Natural killer cell (primary cell): ENCODE data around the gene DNLZ. TPM values are rescaled to one million over a fixed set of nuclear protein-coding genes. Genes with fewer than 3 reads are reported as not detected.
"Not testable (repeated sequence)": the region's sequence is repeated elsewhere in the genome, so short reads cannot be mapped to it uniquely, and the experiment has no call there.

ENCODE experiments used
- ATAC-seq, 3 donors: fragments of 150-1000 bp in 2 of 3; fragments of 200-7000 bp in 1 of 3; cut with Tn5 transposase; 1 replicate in 1 of 3; 2 replicates in 2 of 3; pipeline ENCODE4 v1.10.0; 2021; ENCODE audit warnings: mild to moderate bottlenecking in 2 of 3, moderate library complexity in 2 of 3
- DNase-seq, 2 donors: peaks; one replicate each; pipeline versions ENCODE4 v3.0.0 to v3.0.0-alpha.2; 2013 to 2021; ENCODE audit warnings: mixed read lengths in 1 of 2
- H3K27ac ChIP-seq: one replicate; pipeline ENCODE4 v1.5.1; 2013; ENCODE audit warnings: mild to moderate bottlenecking, low read length
- H3K27me3 ChIP-seq: one replicate; pipeline ENCODE4 v1.6.1; 2013; ENCODE audit warnings: low read length; ENCODE audit not compliant: control insufficient read depth, insufficient read depth
- H3K36me3 ChIP-seq: one replicate; pipeline ENCODE4 v1.6.1; 2013; ENCODE audit warnings: low read length; ENCODE audit not compliant: control insufficient read depth, insufficient read depth
- H3K4me1 ChIP-seq: one replicate; pipeline ENCODE4 v1.6.1; 2013; ENCODE audit warnings: low read length; ENCODE audit not compliant: control insufficient read depth, insufficient read depth
- H3K4me3 ChIP-seq: one replicate; pipeline ENCODE4 v1.5.1; 2013; ENCODE audit warnings: low read length
- H3K9me3 ChIP-seq: one replicate; pipeline ENCODE4 v1.6.1; 2013; ENCODE audit warnings: low read length; ENCODE audit not compliant: control insufficient read depth, insufficient read depth
- H3K27ac Mint-ChIP-seq, 2 donors: one replicate each; pipeline ENCODE4 v1.8.0; 2022; ENCODE audit warnings: mild to moderate bottlenecking in 2 of 2, mixed read lengths in 2 of 2, moderate library complexity in 1 of 2
- H3K27me3 Mint-ChIP-seq, 2 donors: one replicate each; pipeline ENCODE4 v1.8.0; 2022; ENCODE audit warnings: low read depth in 2 of 2, mixed read lengths in 2 of 2
- H3K36me3 Mint-ChIP-seq: one replicate; pipeline ENCODE4 v1.8.0; 2022; ENCODE audit warnings: mixed read lengths
- H3K4me1 Mint-ChIP-seq, 2 donors: one replicate each; pipeline ENCODE4 v1.8.0; 2022; ENCODE audit warnings: mixed read lengths in 2 of 2
- H3K4me3 Mint-ChIP-seq: one replicate; pipeline ENCODE4 v1.8.0; 2022; ENCODE audit warnings: mild to moderate bottlenecking, moderate library complexity, mixed read lengths
- H3K9me3 Mint-ChIP-seq, 2 donors: one replicate each; pipeline ENCODE4 v1.8.0; 2022; ENCODE audit warnings: mixed read lengths in 2 of 2
- CTCF ChIP-seq: fragments of 200-600 bp; IDR thresholded peaks from one replicate; pipeline ENCODE4 v1.8.0; 2022; ENCODE audit warnings: antibody characterized with exemption
- WGBS: methylation state at CpG from one replicate; pipeline ENCODE4 v1.1.7; 2013; ENCODE audit warnings: missing lambda C conversion rate; ENCODE audit not compliant: insufficient coverage; 5-methylcytosine and 5-hydroxymethylcytosine counted together
- intact Hi-C: fragments of 100-400 bp; cut with micrococcal nuclease; formaldehyde crosslinking; loops from one replicate; pipeline ENCODE4 v1.14.2; 2022
- total RNA-seq, 4 donors: library from RNA; stranded (reverse); fragments of 120-200 nt in 1 of 4; gene quantifications; one replicate each; pipeline versions ENCODE4 v1.2.3 to v1.2.4, GENCODE V29; 2013 to 2022

The DNLZ gene
- total RNA-seq, 3 donors from 2014 or later (not counting 1 experiment from before 2014, with no cell fraction given): 24.6 to 34.8 (median 28.9) TPM

- H3K4me3 ChIP-seq: no peak overlapping the region
- no peaks in the 10 kb centered on the region for H3K4me1 ChIP-seq
- H3K36me3 ChIP-seq: no peaks in the 10 kb centered on the region
- no peak overlapping the region for H3K27ac Mint-ChIP-seq
- H3K27me3 ChIP-seq: no peaks in the 10 kb centered on the region
- H3K9me3 Mint-ChIP-seq: no peaks in the 10 kb centered on the region
- WGBS: 95% methylated on average over 11 of the region's 11 CpGs
- no peak for TF ChIP-seq CTCF
- H3K4me3 Mint-ChIP-seq: no peak overlapping the region
- H3K27ac ChIP-seq: no peak overlapping the region
- DNase-seq (no peak), ATAC-seq (no peak)
- no peaks in the 10 kb centered on the region for H3K9me3 ChIP-seq
- H3K27me3 Mint-ChIP-seq: no peaks in the 10 kb centered on the region
- intact Hi-C loops: no loop called here
- H3K4me1 Mint-ChIP-seq: no peaks in the 10 kb centered on the region
- H3K36me3 Mint-ChIP-seq: no peaks in the 10 kb centered on the region
Measured at GRCh38 chr9:136353088-136353487, 10.5 kb downstream of the DNLZ start.

GRCh38 chr9:136352682-136353081, 10.9 kb downstream of the DNLZ start:
- Histone ChIP-seq H3K27ac (no peak overlapping the region), H3K9me3 (no peaks in the 10 kb centered on the region), H3K4me3 (no peak overlapping the region), H3K36me3 (no peaks in the 10 kb centered on the region), H3K4me1 (no peaks in the 10 kb centered on the region), H3K27me3 (no peaks in the 10 kb centered on the region)
- H3K9me3 Mint-ChIP-seq: no peaks in the 10 kb centered on the region
- WGBS: 85% methylated on average over 16 of the region's 16 CpGs
- DNase-seq (no peak), ATAC-seq (no peak)
- intact Hi-C loops: no loop called here
- H3K36me3 Mint-ChIP-seq: no peaks in the 10 kb centered on the region
- H3K27ac Mint-ChIP-seq: no peak overlapping the region
- H3K27me3 Mint-ChIP-seq: no peaks in the 10 kb centered on the region
- TF ChIP-seq CTCF: no peak
- H3K4me1 Mint-ChIP-seq: no peaks in the 10 kb centered on the region
- no peak overlapping the region for H3K4me3 Mint-ChIP-seq

- DNase-seq, H3K36me3 Mint-ChIP-seq, H3K4me3 ChIP-seq, H3K4me1 ChIP-seq, H3K27me3 ChIP-seq, H3K4me3 Mint-ChIP-seq, H3K36me3 ChIP-seq, intact Hi-C loops, ATAC-seq, H3K27ac Mint-ChIP-seq, H3K27me3 Mint-ChIP-seq, H3K9me3 Mint-ChIP-seq, H3K4me1 Mint-ChIP-seq, H3K27ac ChIP-seq, H3K9me3 ChIP-seq: not testable (repeated sequence)
- WGBS: 94% methylated on average over 14 of the region's 24 CpGs
Measured at GRCh38 chr9:136351868-136352267, 11.7 kb downstream of the DNLZ start.

- Mint-ChIP-seq H3K27ac (no peak overlapping the region), H3K4me3 (no peak overlapping the region), H3K9me3 (no peaks in the 10 kb centered on the region), H3K36me3 (no peaks in the 10 kb centered on the region), H3K4me1 (no peaks in the 10 kb centered on the region), H3K27me3 (no peaks in the 10 kb centered on the region)
- Histone ChIP-seq H3K4me3 (no peak overlapping the region), H3K4me1 (no peaks in the 10 kb centered on the region), H3K36me3 (no peaks in the 10 kb centered on the region), H3K27ac (no peak overlapping the region), H3K9me3 (no peaks in the 10 kb centered on the region), H3K27me3 (no peaks in the 10 kb centered on the region)
- no peak for ATAC-seq
- no peak for TF ChIP-seq CTCF
- no peak for DNase-seq
- 90% methylated on average over 11 of the region's 11 CpGs for WGBS
- intact Hi-C loops: no loop called here
Measured at GRCh38 chr9:136351252-136351800, 12.2 kb downstream of the DNLZ start.
